ENCODE data around the gene PLPPR3.

Gene PLPPR3

GRCh38 chr19:829129-829758, 7.5 kb upstream of the PLPPR3 start:
- no peak for TF ChIP-seq TAF1 (IDR thresholded peaks at IDR 0.05; ENCODE audit: borderline replicate concordance, insufficient read depth, low read length)
- no peak for TF ChIP-seq SIN3A (IDR thresholded peaks at IDR 0.05; ENCODE audit: borderline replicate concordance, insufficient read depth, low read length)
- TF ChIP-seq FOXP2 (optimal IDR thresholded peaks at IDR 0.05; ENCODE audit: borderline replicate concordance, extremely low read depth, extremely low read length, insufficient read depth) = no peak
- no peak for TF ChIP-seq POLR2AphosphoS5 (IDR thresholded peaks at IDR 0.05; ENCODE audit: low read depth, low read length)
- no peak for TF ChIP-seq REST (IDR thresholded peaks at IDR 0.05; ENCODE audit: insufficient read depth in 1 of 2, low read depth in 2 of 2, low read length in 2 of 2)

- TF ChIP-seq REST (IDR thresholded peaks at IDR 0.05; ENCODE audit: insufficient read depth in 1 of 2, low read depth in 2 of 2, low read length in 2 of 2) = no peak
- TF ChIP-seq FOXP2 (optimal IDR thresholded peaks at IDR 0.05; ENCODE audit: borderline replicate concordance, extremely low read depth, extremely low read length, insufficient read depth) = no peak
- no peak for TF ChIP-seq TAF1 (IDR thresholded peaks at IDR 0.05; ENCODE audit: borderline replicate concordance, insufficient read depth, low read length)
- no peak for TF ChIP-seq POLR2AphosphoS5 (IDR thresholded peaks at IDR 0.05; ENCODE audit: low read depth, low read length)
- no peak for TF ChIP-seq SIN3A (IDR thresholded peaks at IDR 0.05; ENCODE audit: borderline replicate concordance, insufficient read depth, low read length)
These were observed 6.1 kb upstream of the PLPPR3 start, which contains the start of gene AZU1 for GRCh38 chr19:827710-828321. Gene AZU1 (plus strand): TSS chr19:827837. CDS start chr19:827847, 10 bp downstream.

GRCh38 chr19:827314-827709, 5.6 kb upstream of the PLPPR3 start:
- TF ChIP-seq REST (IDR thresholded peaks at IDR 0.05; ENCODE audit: insufficient read depth in 1 of 2, low read depth in 2 of 2, low read length in 2 of 2) (no peak), POLR2AphosphoS5 (IDR thresholded peaks at IDR 0.05; ENCODE audit: low read depth, low read length) (no peak), TAF1 (IDR thresholded peaks at IDR 0.05; ENCODE audit: borderline replicate concordance, insufficient read depth, low read length) (no peak), SIN3A (IDR thresholded peaks at IDR 0.05; ENCODE audit: borderline replicate concordance, insufficient read depth, low read length) (no peak), FOXP2 (optimal IDR thresholded peaks at IDR 0.05; ENCODE audit: borderline replicate concordance, extremely low read depth, extremely low read length, insufficient read depth) (no peak)

GRCh38 chr19:825897-826644, 4.3 kb upstream of the PLPPR3 start:
- no peak for TF ChIP-seq SIN3A (IDR thresholded peaks at IDR 0.05; ENCODE audit: borderline replicate concordance, insufficient read depth, low read length)
- no peak for TF ChIP-seq REST (IDR thresholded peaks at IDR 0.05; ENCODE audit: insufficient read depth in 1 of 2, low read depth in 2 of 2, low read length in 2 of 2)
- no peak for TF ChIP-seq FOXP2 (optimal IDR thresholded peaks at IDR 0.05; ENCODE audit: borderline replicate concordance, extremely low read depth, extremely low read length, insufficient read depth)
- no peak for TF ChIP-seq POLR2AphosphoS5 (IDR thresholded peaks at IDR 0.05; ENCODE audit: low read depth, low read length)
- TF ChIP-seq TAF1 (IDR thresholded peaks at IDR 0.05; ENCODE audit: borderline replicate concordance, insufficient read depth, low read length) = no peak

Measured in PFSK-1 (cell line).